ENCODE data around the gene SFXN4. TPM values are rescaled to one million over a fixed set of nuclear protein-coding genes. Genes with fewer than 3 reads are reported as not detected.

Gene SFXN4
- total and polyA plus RNA-seq, 2 of the 13 experiments (the other 11 are each of a cell fraction or from before 2014, with no cell fraction given), result 47.7 to 64.9 TPM

DNA sequence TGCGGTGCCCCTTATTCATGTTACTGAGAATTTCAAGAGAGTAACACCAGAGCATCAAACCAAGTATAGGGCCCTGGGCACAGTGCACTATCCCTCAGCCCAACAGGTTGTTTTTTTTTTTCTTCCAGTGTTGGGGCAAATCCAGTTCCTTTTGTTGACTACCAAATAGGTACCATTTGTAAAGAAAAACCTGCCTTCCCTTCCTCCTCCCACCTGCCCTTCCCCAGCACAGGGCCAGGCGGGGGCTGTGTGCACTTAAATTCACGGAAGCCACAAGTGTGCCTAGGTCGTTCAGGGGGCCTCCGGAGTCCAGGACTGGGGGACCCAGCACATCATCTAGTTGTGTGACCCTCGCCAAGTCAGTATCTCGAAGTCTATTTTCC is 595 bp upstream of the SFXN4 start:
- peak overlapping the region; percentile 75 to 81 (median 76) for H3K4me3 ChIP-seq (replicated peaks in 1 of 3; ENCODE audit: insufficient read depth in 1 of 3, low read depth in 2 of 3, low read length in 3 of 3)
- WGBS (ENCODE audit: low lambda C conversion rate), result 70% methylated on average over 7 of the region's 7 CpGs
- DNase-seq (ENCODE audit: low spot score) (no peak), FAIRE-seq (no peak), ATAC-seq (peak; percentile 48)
- H4K20me1 ChIP-seq (ENCODE audit: insufficient read depth, low read length), result no peaks in the 10 kb centered on the region
- in situ Hi-C loops (cut with HindIII; ENCODE audit: extremely low pct_ligation_motif_present, low pct_unique_long_range_greater_than_20kb), result no loop called here
- no peaks in the 10 kb centered on the region for H3K9me3 ChIP-seq (ENCODE audit: low read length)
- H3K36me3 ChIP-seq (replicated peaks in 1 of 2; ENCODE audit: control insufficient read depth in 1 of 2, insufficient read depth in 2 of 2, low read length in 2 of 2), result peaks cover 4 to 37% of the 10 kb centered on the region in 2 experiments
- peaks cover 3% of the 10 kb centered on the region for H3K79me2 ChIP-seq (ENCODE audit: insufficient read depth, low read length)
- H3K9ac ChIP-seq (ENCODE audit: insufficient read depth, low read depth, low read length), result peak overlapping the region; percentile 95
- POLR2A ChIA-PET, result interaction anchor here (0.6 to 2.6 kb wide), 7 partner anchors 11 to 429 kb away, joined by 3 to 14 read pairs (median 6); partner anchors contain the start of gene EIF3A
- BruUV-seq (replicated peaks), result TSS peak; percentile 82
- CTCF ChIA-PET (ENCODE audit: low intra/inter-chr PET ratio, low total read pairs), result no interaction called here
- H2AFZ ChIP-seq (ENCODE audit: low read length), result no peak overlapping the region
- H3K27me3 ChIP-seq (ENCODE audit: control insufficient read depth in 1 of 2, insufficient read depth in 2 of 2, low read length in 2 of 2), result no peaks in the 10 kb centered on the region
- intact Hi-C loops (cut with micrococcal nuclease; ENCODE audit: unreplicated experiment), result loop anchor here (10.0 kb wide), 1 partner anchor 411 kb away; the partner anchor contains the start of gene CACUL1
- peak overlapping the region; percentile 91 for H3K27ac ChIP-seq (ENCODE audit: extremely low read length, insufficient read depth, low read length)
- H3K4me1 ChIP-seq (ENCODE audit: insufficient read depth, low read length), result peaks cover 26% of the 10 kb centered on the region
- peak overlapping the region; percentile 97 for H3K4me2 ChIP-seq (ENCODE audit: low read depth, low read length)
- TF ChIP-seq DR1 (CRISPR knock-in tag; IDR thresholded peaks at IDR 0.05) (no peak), YEATS2 (CRISPR knock-in tag; IDR thresholded peaks at IDR 0.05; ENCODE audit: borderline replicate concordance) (0 out of 2 replicates have a peak, but pooled peaks have one; percentile 0), KLF12 (CRISPR knock-in tag; IDR thresholded peaks at IDR 0.05; ENCODE audit: borderline replicate concordance) (0 out of 2 replicates have a peak, but pooled peaks have one; percentile 15), MEF2D (CRISPR knock-in tag; IDR thresholded peaks at IDR 0.05) (no peak), ZNF292 (CRISPR knock-in tag; IDR thresholded peaks at IDR 0.05; ENCODE audit: borderline replicate concordance, low read depth) (no peak), HOXA5 (CRISPR knock-in tag; IDR thresholded peaks at IDR 0.05) (0 out of 2 replicates have a peak, but pooled peaks have one; percentile 5), ZSCAN31 (CRISPR knock-in tag; IDR thresholded peaks at IDR 0.05; ENCODE audit: low read depth) (peak; percentile 1; the same call in 1 of the 2 replicates), ZNF34 (CRISPR knock-in tag; IDR thresholded peaks at IDR 0.05; ENCODE audit: borderline replicate concordance) (0 out of 2 replicates have a peak, but pooled peaks have one; percentile 25), AGO2 (optimal IDR thresholded peaks at IDR 0.05; ENCODE audit: low read depth, low read length) (peak; percentile 70), ZNF607 (CRISPR knock-in tag; IDR thresholded peaks at IDR 0.05; ENCODE audit: borderline replicate concordance) (0 out of 2 replicates have a peak, but pooled peaks have one; percentile 54)
- TF ChIP-seq, protein P1, sequence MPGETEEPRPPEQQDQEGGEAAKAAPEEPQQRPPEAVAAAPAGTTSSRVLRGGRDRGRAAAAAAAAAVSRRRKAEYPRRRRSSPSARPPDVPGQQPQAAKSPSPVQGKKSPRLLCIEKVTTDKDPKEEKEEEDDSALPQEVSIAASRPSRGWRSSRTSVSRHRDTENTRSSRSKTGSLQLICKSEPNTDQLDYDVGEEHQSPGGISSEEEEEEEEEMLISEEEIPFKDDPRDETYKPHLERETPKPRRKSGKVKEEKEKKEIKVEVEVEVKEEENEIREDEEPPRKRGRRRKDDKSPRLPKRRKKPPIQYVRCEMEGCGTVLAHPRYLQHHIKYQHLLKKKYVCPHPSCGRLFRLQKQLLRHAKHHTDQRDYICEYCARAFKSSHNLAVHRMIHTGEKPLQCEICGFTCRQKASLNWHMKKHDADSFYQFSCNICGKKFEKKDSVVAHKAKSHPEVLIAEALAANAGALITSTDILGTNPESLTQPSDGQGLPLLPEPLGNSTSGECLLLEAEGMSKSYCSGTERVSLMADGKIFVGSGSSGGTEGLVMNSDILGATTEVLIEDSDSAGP (CRISPR knock-in tag; IDR thresholded peaks at IDR 0.05; ENCODE audit: borderline replicate concordance), result 0 out of 2 replicates have a peak, but pooled peaks have one; percentile 11
- TF ChIP-seq, protein P2, sequence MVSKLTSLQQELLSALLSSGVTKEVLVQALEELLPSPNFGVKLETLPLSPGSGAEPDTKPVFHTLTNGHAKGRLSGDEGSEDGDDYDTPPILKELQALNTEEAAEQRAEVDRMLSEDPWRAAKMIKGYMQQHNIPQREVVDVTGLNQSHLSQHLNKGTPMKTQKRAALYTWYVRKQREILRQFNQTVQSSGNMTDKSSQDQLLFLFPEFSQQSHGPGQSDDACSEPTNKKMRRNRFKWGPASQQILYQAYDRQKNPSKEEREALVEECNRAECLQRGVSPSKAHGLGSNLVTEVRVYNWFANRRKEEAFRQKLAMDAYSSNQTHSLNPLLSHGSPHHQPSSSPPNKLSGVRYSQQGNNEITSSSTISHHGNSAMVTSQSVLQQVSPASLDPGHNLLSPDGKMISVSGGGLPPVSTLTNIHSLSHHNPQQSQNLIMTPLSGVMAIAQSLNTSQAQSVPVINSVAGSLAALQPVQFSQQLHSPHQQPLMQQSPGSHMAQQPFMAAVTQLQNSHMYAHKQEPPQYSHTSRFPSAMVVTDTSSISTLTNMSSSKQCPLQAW (CRISPR knock-in tag; IDR thresholded peaks at IDR 0.05), result peak; percentile 20; the same call in 1 of the 2 replicates
